ENCODE measurements around the gene TMEM181.
"Not testable (repeated sequence)": the region's sequence is repeated elsewhere in the genome, so short reads cannot be mapped to it uniquely, and the experiment has no call there.

DNA sequence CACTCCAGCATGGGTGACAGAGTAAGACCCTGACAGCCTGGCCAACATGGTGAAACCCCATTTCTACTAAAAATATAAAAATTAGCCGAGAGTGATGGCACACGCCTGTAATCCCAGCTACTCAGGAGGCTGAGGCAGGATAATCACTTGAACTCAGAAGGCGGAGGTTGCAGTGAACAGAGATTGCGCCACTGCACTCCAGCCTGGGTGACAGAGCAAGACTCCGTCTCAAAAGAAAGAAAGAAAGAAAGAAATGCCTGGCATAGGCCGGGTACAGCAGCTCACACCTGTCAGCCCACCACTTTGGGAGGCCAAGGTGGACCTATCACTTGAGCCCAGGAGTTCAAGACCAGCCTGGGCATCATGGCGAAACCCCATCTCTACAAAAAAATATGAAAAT lies 38.9 kb upstream of the TMEM181 start:
- not testable (repeated sequence) for TF ChIP-seq POLR2AphosphoS5 (IDR thresholded peaks at IDR 0.05; ENCODE audit: low read depth, low read length); TAF1 (IDR thresholded peaks at IDR 0.05; ENCODE audit: borderline replicate concordance, low read depth, low read length)

All from GM12892 (cell line).